K562 (cell line): ENCODE measurements around the gene TMEM81. TPM values are rescaled to one million over a fixed set of nuclear protein-coding genes. Genes with fewer than 3 reads are reported as not detected.

ENCODE experiments used
- ATAC-seq: fragments of 200-7000 bp; cut with Tn5 transposase; 3 replicates; pipeline ENCODE4 v1.9.1; 2020; ENCODE audit warnings: moderate library complexity
- BruUV-seq: library from RNA; stranded (reverse); fragments of 400-500 nt; replicated peaks from 2 replicates; lab custom pipeline; 2021; lab: Mats Ljungman, UMichigan
- CTCF ChIA-PET: fragments of 300-600 bp; formaldehyde crosslinking; extraction: SDS; loops from one replicate; lab custom pipeline; 2021; ENCODE audit warnings: low intra/inter-chr PET ratio; lab: Yijun Ruan, JAX
- POLR2A ChIA-PET: fragments of 300-600, 350-650 bp; sonication (Branson Sonifier 250); formaldehyde crosslinking; extraction: SDS; loops from one replicate; lab custom pipeline; 2021; ENCODE audit warnings: antibody characterized with exemption, inconsistent platforms; lab: Yijun Ruan, JAX
- DNase-seq, 4 experiments: peaks; one replicate each; pipeline versions ENCODE4 v3.0.0 to v3.0.0-alpha.2; 2011 to 2018; ENCODE audit warnings: low spot score in 3 of 4, mixed read lengths in 3 of 4; ENCODE audit errors: extremely low read depth in 1 of 4
- FAIRE-seq: peaks from 2 replicates; lab custom pipeline; 2011; peaks lifted over from hg19 to GRCh38; lab: Jason Lieb, UNC
- H2AFZ ChIP-seq: 2 replicates; pipeline ENCODE4 v1.6.0; 2011; ENCODE audit warnings: low read depth, low read length, control low read depth, inconsistent platforms
- H3K27ac ChIP-seq: fragments of 200-600 bp; 3 replicates; pipeline ENCODE4 v1.8.0; 2011; ENCODE audit warnings: low read depth, mild to moderate bottlenecking, control low read depth, inconsistent platforms, low read length, moderate library complexity, mixed read lengths; ENCODE audit errors: extremely low read depth
- H3K27me3 ChIP-seq, 2 experiments: fragments of 300-600 bp in 1 of 2; 2 replicates in 1 of 2; 3 replicates in 1 of 2; pipeline versions ENCODE4 v1.6.0 to v1.8.0; 2011; ENCODE audit warnings: inconsistent platforms in 2 of 2, low read length in 2 of 2, mild to moderate bottlenecking in 1 of 2, mixed read lengths in 1 of 2, moderate library complexity in 1 of 2; ENCODE audit not compliant: control insufficient read depth in 2 of 2, insufficient read depth in 2 of 2
- H3K36me3 ChIP-seq: fragments of 300-600 bp; 3 replicates; pipeline ENCODE4 v1.8.0; 2011; ENCODE audit warnings: mild to moderate bottlenecking, low read length, inconsistent platforms; ENCODE audit not compliant: control insufficient read depth, insufficient read depth
- H3K4me1 ChIP-seq, 2 experiments: fragments of 200-600 bp in 1 of 2; replicated peaks in 1 of 2; 2 replicates in 1 of 2; 3 replicates in 1 of 2; pipeline versions ENCODE4 v1.5.1 to v1.8.0; 2011; ENCODE audit warnings: inconsistent platforms in 2 of 2, low read length in 2 of 2, mild to moderate bottlenecking in 1 of 2, mixed read lengths in 1 of 2, moderate library complexity in 1 of 2; ENCODE audit not compliant: control insufficient read depth in 2 of 2, insufficient read depth in 2 of 2
- H3K4me2 ChIP-seq: 2 replicates; pipeline ENCODE4 v1.6.1; 2011; ENCODE audit warnings: low read length, control low read depth, inconsistent platforms, mixed read lengths; ENCODE audit not compliant: insufficient read depth
- H3K4me3 ChIP-seq: fragments of 200-600 bp; sonication (generic), shearing (Covaris generic); 2 replicates; pipeline ENCODE4 v1.5.1; 2016; ENCODE audit warnings: control low read depth, inconsistent platforms
- H3K79me2 ChIP-seq: fragments of 200-600 bp; 3 replicates; pipeline ENCODE4 v1.8.0; 2011; ENCODE audit warnings: low read length, inconsistent platforms; ENCODE audit not compliant: control insufficient read depth, insufficient read depth
- H3K9ac ChIP-seq, 2 experiments: 2 replicates each; pipeline versions ENCODE4 v1.6.0 to v1.6.1; 2011; ENCODE audit warnings: low read depth in 2 of 2, low read length in 2 of 2, control low read depth in 1 of 2, inconsistent platforms in 1 of 2, mild to moderate bottlenecking in 1 of 2, mixed read lengths in 1 of 2; ENCODE audit not compliant: insufficient read depth in 1 of 2
- H3K9me1 ChIP-seq: one replicate; pipeline ENCODE4 v1.6.0; 2011; ENCODE audit warnings: inconsistent platforms, mild to moderate bottlenecking, low read length, moderate library complexity; ENCODE audit not compliant: control insufficient read depth, insufficient read depth
- H3K9me3 ChIP-seq: replicated peaks from 2 replicates; pipeline ENCODE4 v1.5.1; 2011; ENCODE audit warnings: low read depth, low read length, inconsistent platforms; ENCODE audit not compliant: control insufficient read depth, insufficient read depth
- H4K20me1 ChIP-seq: replicated peaks from 2 replicates; pipeline ENCODE4 v1.6.1; 2011; ENCODE audit warnings: low read length, inconsistent platforms, mixed read lengths; ENCODE audit not compliant: control insufficient read depth, insufficient read depth
- C11orf30 ChIP-seq: fragments of 450-650 bp; IDR thresholded peaks from 2 replicates; pipeline ENCODE4 v1.6.1; 2016; ENCODE audit warnings: low read depth, mild to moderate bottlenecking
- EGR1 ChIP-seq: fragments of 450-650 bp; conservative IDR thresholded peaks from 2 replicates; pipeline ENCODE4 v1.6.1; 2017; ENCODE audit warnings: mild to moderate bottlenecking
- LARP7 ChIP-seq: fragments of 450-650 bp; IDR thresholded peaks from 2 replicates; pipeline ENCODE4 v1.6.1; 2016
- PML ChIP-seq: IDR thresholded peaks from 2 replicates; pipeline ENCODE4 v1.6.1; 2012; ENCODE audit warnings: low read length, inconsistent platforms
- RBM14 ChIP-seq: fragments of 200-400 bp; formaldehyde crosslinking; IDR thresholded peaks from 2 replicates; pipeline ENCODE4 v1.6.1; 2018; ENCODE audit warnings: low read depth, mild to moderate bottlenecking, low read length, moderate library complexity, borderline replicate concordance; ENCODE audit not compliant: insufficient read depth
- TCF3 ChIP-seq: sonication (generic); formaldehyde crosslinking; IDR thresholded peaks from 2 replicates; pipeline ENCODE4 v1.4.0; 2020; ENCODE audit warnings: mild to moderate bottlenecking, missing genetic modification reagents
- U2AF1 ChIP-seq: fragments of 200-400 bp; formaldehyde crosslinking; optimal IDR thresholded peaks from 2 replicates; pipeline ENCODE3; 2017; ENCODE audit warnings: mild to moderate bottlenecking, low read depth, low read length, moderate library complexity
- ZBED1 ChIP-seq: IDR thresholded peaks from 2 replicates; pipeline ENCODE4 v1.6.1; 2014
- ZNF561 ChIP-seq: fragments of 450-650 bp; formaldehyde crosslinking; conservative IDR thresholded peaks from 2 replicates; pipeline ENCODE4 v1.4.0; 2020; ENCODE audit warnings: mild to moderate bottlenecking, moderate library complexity
- WGBS: fragments of 100-300 bp; shearing (Covaris generic); methylation state at CpG from one replicate; pipeline ENCODE4 v1.1.6; 2016; ENCODE audit warnings: low coverage, mixed read lengths; ENCODE audit not compliant: insufficient coverage; ENCODE audit errors: missing lambda C conversion rate; 5-methylcytosine and 5-hydroxymethylcytosine counted together
- in situ Hi-C: fragments of 300-500 bp; cut with MboI; formaldehyde crosslinking; loops from 4 replicates; pipeline ENCODE4 v1.15.0; 2018; ENCODE audit warnings: inconsistent platforms, mixed read lengths
- intact Hi-C: fragments of 100-400 bp; cut with micrococcal nuclease; formaldehyde crosslinking; loops from 2 replicates; pipeline ENCODE4 v1.14.2; 2022
- polyA plus RNA-seq, 8 experiments: library from polyadenylated mRNA; depleted of rRNA in 4 of 8; stranded (reverse) in 5 of 8; unstranded in 3 of 8; fragments of >200 nt; fragmentation: Nextera tagmentation in 2 of 8; fragmentation: Illumina TruSeq in 1 of 8; extraction: Ambion mirVana in 2 of 8; extraction: Trizol in 1 of 8; gene quantifications; 2 replicates each; pipeline versions ENCODE4 v1.2.1 to v1.2.3, GENCODE V29; 2011 to 2014; ENCODE audit warnings: inconsistent platforms in 1 of 8, missing spikeins in 1 of 8
- total RNA-seq, 7 experiments: library from RNA; depleted of rRNA in 6 of 7; stranded (reverse); fragments of >200 nt in 6 of 7; fragmentation: Illumina TruSeq in 2 of 7; extraction: Trizol in 2 of 7; gene quantifications; 2 replicates each; pipeline versions ENCODE4 v1.2.1 to v1.2.3, GENCODE V29; 2011 to 2021; ENCODE audit warnings: low replicate concordance in 1 of 7
- TF ChIP-seq, protein P1 (sequence below): conservative IDR thresholded peaks from 2 replicates; pipeline ENCODE4 v1.6.1; 2011; ENCODE audit warnings: low read depth, mild to moderate bottlenecking, low read length; ENCODE audit not compliant: control insufficient read depth

The TMEM81 gene
- total and polyA plus RNA-seq, 9 of the 15 experiments (the other 6 are each of a cell fraction or from before 2014, with no cell fraction given) = 3.2 to 6.1 (median 4.4) TPM

- ATAC-seq = no peak
- FAIRE-seq = no peak
- Histone ChIP-seq H3K79me2 (no peaks in the 10 kb centered on the region), H2AFZ (no peak overlapping the region), H3K9ac (no peak overlapping the region), H3K36me3 (no peaks in the 10 kb centered on the region), H3K9me3 (no peaks in the 10 kb centered on the region), H3K4me3 (no peak overlapping the region), H3K27me3 (no peaks in the 10 kb centered on the region)
- WGBS = 65% methylated on average over 2 of the region's 2 CpGs
- POLR2A ChIA-PET = interaction anchor here (0.7 kb wide), 1 partner anchor 30 kb away, joined by 4 read pairs; no protein-coding TSS in a partner anchor
- no peak for DNase-seq
- CTCF ChIA-PET = no interaction called here
- TF ChIP-seq LARP7 = no peak
- TF ChIP-seq EGR1 = peak; percentile 24; the same call in 1 of the 2 replicates
- TF ChIP-seq ZBED1 = no peak
- TF ChIP-seq, all 486 proteins: peak for 1
- peaks cover 0 to 3% of the 10 kb centered on the region in 2 experiments; a peak in 1 of 5 replicates for H3K4me1 ChIP-seq
- no peak overlapping the region for H3K27ac ChIP-seq
- H3K9me1 ChIP-seq = no peaks in the 10 kb centered on the region
- BruUV-seq = no TSS peak
- in situ Hi-C loops (no loop called here), intact Hi-C loops (no loop called here)
- no peaks in the 10 kb centered on the region for H4K20me1 ChIP-seq
- H3K4me2 ChIP-seq = no peak overlapping the region
Measured at GRCh38 chr1:205128050-205128449, 43.8 kb upstream of the TMEM81 start.

DNA sequence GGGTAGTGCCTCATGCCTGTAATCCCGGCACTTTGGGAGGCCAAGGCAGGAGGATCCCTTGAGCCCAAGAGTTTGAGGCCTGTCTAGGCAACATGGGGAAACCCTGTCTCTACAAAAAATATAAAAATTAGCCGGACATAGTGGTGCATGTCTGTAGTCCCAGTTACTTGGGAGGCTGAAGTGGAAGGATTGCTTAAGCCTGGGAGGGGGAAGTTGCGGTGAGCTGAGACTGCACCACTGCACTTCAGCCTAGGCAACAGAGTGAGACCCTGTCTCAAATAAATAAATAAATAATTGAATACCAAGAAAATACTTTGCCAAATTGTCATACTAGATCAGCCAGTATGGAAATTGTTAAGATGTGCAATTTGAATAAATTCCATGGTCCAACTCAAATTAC is 43.4 kb upstream of the TMEM81 start:
- FAIRE-seq (no peak), ATAC-seq (no peak), DNase-seq (no peak)
- Histone ChIP-seq H3K36me3 (no peaks in the 10 kb centered on the region), H3K9me3 (no peaks in the 10 kb centered on the region), H3K4me1 (peaks cover 3% of the 10 kb centered on the region in 2 experiments; a peak in 3 of 5 replicates), H3K4me2 (no peak overlapping the region), H3K4me3 (no peak overlapping the region), H3K27me3 (no peaks in the 10 kb centered on the region), H3K9ac (no peak overlapping the region), H3K9me1 (no peaks in the 10 kb centered on the region), H3K79me2 (no peaks in the 10 kb centered on the region), H4K20me1 (no peaks in the 10 kb centered on the region), H3K27ac (no peak overlapping the region), H2AFZ (no peak overlapping the region)
- intact Hi-C loops = no loop called here
- TF ChIP-seq C11orf30 = no peak
- TF ChIP-seq, protein P1, sequence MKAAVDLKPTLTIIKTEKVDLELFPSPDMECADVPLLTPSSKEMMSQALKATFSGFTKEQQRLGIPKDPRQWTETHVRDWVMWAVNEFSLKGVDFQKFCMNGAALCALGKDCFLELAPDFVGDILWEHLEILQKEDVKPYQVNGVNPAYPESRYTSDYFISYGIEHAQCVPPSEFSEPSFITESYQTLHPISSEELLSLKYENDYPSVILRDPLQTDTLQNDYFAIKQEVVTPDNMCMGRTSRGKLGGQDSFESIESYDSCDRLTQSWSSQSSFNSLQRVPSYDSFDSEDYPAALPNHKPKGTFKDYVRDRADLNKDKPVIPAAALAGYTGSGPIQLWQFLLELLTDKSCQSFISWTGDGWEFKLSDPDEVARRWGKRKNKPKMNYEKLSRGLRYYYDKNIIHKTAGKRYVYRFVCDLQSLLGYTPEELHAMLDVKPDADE = no peak
- TF ChIP-seq ZNF561 (CRISPR knock-in tag) = no peak
- no peak for TF ChIP-seq U2AF1
- no peak for TF ChIP-seq TCF3 (CRISPR knock-in tag)
- TF ChIP-seq PML = no peak
- no peak for TF ChIP-seq RBM14
- no TSS peak for BruUV-seq
- in situ Hi-C loops = no loop called here
- POLR2A ChIA-PET = interaction anchor here (0.7 kb wide), 1 partner anchor 30 kb away, joined by 4 read pairs; no protein-coding TSS in a partner anchor
- CTCF ChIA-PET = no interaction called here
- WGBS = 63% methylated on average over 3 of the region's 3 CpGs
